GM19438 (cell line): ENCODE results near the gene ELMOD1.

ENCODE experiments used
- ATAC-seq: cut with Tn5 transposase; IDR thresholded peaks from one replicate; pipeline ENCODE4 v1.9.1; 2021; ENCODE audit warnings: low read depth; ENCODE audit not compliant: unreplicated experiment

ELMOD1 gene

GRCh38 chr11:107682171-107682570 is 91.2 kb downstream of the ELMOD1 start:
- no peak for ATAC-seq

GRCh38 chr11:107682572-107682971 is 91.6 kb downstream of the ELMOD1 start:
- ATAC-seq: no peak

- ATAC-seq: no peak
Measured at GRCh38 chr11:107683061-107683460, 92.1 kb downstream of the ELMOD1 start.

DNA sequence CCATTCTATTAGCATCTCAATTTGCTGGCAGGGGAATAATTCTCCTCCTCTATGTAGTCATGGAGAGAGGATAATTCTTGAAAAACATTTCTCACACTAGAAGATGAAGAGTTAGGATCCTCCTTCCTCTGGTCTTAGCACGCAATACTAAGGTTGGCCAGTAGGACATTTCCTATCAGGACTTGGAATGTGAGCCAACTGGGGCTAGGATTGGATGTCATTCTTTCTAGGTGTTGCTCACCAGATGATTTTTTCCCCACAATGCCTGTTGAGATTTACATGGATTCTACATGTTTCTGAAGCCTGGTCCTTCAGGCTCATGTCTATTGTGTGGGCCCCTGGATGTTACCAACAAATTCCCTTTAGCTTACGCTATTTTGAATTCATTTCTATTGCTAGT is 92.9 kb downstream of the ELMOD1 start:
- no peak for ATAC-seq

DNA sequence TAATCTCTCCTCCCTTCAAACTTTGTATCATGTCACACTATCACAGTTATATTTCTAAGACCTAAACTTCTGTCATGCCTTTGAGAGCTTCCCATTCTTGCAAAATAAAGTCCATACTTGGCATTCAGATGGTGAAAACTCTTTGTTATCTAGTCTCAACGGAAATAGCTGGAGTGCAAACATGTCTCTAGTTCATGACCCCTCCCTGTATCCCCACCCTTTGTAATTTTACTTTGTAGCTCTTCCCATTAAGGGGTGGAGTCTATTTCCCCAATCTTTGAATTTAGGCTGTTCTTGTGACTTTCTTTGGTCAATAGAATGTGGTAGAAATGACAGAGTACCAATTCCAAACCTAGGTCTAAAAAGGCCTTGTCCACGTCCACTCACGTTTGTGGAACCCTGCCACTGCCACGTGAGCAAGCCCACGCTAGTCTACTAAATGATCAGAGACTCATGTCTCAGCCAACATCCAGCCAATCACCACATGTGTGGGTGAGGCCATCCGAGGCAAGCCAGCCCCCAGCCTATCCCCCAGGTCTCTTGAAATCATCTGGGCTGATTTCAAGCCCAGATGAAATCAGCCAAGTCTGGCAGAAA is 97.5 kb downstream of the ELMOD1 start:
- ATAC-seq: no peak

DNA sequence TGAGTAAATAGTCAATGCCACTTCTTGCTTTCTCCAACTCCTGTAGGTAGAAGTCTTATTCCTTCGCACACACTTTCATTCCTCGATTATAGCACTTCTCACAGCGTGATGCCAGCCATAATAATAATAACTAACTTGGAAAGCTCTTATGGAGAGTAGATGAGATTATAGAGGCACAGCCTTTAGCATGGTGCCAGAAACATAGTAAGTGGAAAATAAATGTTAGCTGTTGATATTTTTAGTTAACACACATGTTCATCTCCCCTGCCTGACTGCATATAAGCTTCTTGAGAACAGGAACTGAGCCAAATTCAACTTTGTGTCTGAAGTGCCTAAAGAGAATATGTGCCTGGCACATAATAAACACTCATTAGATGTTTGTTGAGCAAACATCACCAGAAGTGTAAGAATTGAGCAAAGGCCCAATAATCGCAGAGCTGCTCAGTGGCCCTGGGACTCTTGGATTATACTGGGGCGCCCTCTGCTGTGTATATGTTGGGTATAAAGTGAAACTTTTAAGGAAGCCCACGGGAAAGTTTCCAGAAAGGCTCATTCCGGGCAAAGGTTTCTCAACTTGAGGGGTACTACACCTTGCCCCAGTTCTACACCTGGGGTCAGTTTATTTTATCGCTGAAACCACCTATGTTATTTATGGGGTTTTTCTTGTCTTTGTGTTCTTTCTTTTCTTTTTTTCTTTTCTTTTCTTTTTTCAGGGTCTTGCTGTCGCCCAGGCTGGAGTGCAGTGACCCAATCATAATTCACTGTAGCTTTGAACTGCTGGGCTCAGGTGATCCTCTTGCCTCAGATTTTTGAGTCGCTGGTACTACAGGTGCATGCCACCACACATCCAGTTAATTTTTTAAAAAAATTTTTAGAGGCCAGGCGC is 98.6 kb downstream of the ELMOD1 start:
- no peak for ATAC-seq

GRCh38 chr11:107691000-107691750 is 100.2 kb downstream of the ELMOD1 start:
- ATAC-seq: no peak

DNA sequence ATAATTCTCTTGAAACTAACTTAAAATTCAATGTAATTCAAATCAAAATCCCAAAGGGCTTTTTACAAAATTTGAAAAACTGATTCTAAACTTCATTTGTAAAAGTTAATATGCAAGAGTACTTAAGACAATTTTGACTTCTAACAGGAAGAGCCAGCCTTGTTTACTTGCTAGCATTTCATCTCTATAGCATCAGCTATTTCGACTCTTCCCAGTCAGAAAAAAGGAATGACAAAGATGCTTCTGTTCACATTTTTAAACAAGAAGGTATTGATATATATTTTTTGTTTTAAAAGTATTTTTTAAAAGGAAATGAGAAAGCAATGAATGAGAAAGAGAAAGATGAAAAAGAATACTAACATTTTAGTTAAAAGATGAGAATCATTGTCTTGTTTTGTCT is 104.5 kb downstream of the ELMOD1 start:
- ATAC-seq: no peak

GRCh38 chr11:107696140-107696539 is 105.2 kb downstream of the ELMOD1 start:
- ATAC-seq: no peak

DNA sequence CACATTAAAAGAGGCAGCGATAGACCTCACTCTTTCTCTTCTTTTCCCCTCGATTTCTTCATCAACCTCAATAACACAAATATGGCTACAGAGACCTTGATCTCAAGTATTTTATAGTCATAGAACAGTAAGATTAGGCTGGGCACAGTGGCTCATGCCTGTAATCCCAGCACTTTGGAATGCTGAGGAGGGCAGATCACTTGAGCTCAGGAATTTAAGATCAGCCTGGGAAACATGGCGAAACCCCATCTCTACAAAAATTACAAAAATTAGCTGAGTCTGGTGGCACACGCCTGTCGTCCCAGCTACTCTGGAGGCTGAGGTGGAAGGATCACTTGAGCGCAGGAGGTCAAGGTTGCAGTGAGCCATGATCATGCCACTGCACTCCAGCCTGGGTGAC is 106.3 kb downstream of the ELMOD1 start:
- ATAC-seq: no peak

DNA sequence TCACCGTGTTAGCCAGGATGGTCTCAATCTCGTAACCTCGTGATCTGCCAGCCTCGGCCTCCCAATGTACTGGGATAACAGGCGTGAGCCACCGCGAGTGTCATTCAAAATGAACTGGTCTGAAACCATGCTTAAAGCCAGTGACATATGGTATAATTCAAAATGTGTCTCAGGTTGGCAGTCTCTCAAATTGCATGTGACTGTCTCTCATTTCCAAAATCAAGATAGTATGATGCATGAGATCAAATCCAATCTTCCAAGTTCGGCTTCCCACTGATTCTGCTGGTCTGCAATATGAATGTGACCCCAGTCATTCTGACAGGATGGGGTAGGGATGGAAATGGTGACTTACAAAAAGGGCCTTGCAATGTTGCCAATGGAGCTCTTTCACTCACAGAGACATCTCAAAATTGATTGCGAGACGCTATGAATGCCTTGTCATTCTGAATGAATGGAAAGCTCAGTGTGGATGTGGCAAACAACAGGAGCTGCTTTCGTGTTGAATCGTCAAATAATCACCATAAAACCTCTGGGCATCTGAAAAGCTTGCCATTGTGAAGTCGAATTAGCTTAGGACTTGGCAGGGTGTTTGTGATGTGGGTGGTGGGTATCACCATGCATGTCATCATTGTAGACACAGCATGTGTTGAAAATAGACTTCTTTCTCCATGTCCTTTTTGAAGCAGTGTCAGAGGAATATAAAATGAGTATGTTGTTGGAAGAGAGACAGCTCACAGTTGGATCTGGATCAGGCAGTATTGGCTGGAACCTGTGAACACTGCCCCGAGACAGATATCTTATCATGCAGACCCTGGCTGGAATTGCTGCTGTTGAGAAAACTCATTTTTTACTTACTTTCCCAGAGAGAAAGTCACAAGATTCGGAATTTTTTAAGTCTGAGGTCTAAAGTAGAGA is 108.7 kb downstream of the ELMOD1 start:
- ATAC-seq: no peak

GRCh38 chr11:107702109-107702660 is 111.2 kb downstream of the ELMOD1 start:
- no peak for ATAC-seq

- no peak for ATAC-seq
Measured at GRCh38 chr11:107702723-107703122, 111.8 kb downstream of the ELMOD1 start.

GRCh38 chr11:107704451-107704850 is 113.5 kb downstream of the ELMOD1 start:
- no peak for ATAC-seq

DNA sequence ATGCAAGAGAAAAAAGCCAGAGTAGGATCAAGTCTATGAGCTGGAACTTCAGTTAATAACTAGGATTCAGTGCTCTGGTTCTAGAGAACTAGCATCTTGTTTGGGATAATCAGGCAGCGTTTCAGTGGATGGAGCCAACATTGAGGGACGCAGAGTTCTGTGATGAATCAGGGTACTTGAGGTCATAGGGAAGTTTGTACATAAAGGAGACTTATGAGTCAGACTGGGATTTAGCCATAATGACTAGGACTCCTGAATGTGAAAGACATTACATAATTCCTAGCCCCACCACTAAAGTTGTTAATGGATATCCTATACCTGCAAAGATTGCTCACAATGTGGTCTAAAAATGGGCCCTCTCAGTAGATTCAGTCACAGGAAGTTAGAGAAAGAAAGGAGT is 114.1 kb downstream of the ELMOD1 start:
- ATAC-seq: no peak

- no peak for ATAC-seq
Measured at GRCh38 chr11:107706531-107706930, 115.6 kb downstream of the ELMOD1 start.

DNA sequence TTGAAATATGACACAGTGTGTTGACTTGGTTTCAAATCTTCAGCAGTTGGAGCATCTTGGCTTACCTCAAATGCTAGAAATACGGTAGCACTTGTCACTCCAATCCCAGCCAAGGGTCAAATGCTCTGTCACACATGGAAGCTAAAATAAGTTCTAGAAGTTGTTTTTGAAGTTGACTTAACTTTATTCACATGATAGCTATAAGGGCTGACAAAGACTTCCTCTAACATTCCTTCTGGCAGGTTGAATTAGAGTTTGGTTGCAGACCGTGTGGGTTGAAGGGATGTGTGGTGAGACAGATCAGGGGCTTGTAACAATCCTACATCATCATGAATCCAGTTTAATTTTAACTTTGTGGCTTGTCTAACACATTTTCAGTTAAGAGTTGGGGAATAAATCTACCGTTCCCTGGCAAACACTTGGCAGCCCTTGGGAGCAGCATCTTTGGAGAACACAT is 116.3 kb downstream of the ELMOD1 start:
- no peak for ATAC-seq

DNA sequence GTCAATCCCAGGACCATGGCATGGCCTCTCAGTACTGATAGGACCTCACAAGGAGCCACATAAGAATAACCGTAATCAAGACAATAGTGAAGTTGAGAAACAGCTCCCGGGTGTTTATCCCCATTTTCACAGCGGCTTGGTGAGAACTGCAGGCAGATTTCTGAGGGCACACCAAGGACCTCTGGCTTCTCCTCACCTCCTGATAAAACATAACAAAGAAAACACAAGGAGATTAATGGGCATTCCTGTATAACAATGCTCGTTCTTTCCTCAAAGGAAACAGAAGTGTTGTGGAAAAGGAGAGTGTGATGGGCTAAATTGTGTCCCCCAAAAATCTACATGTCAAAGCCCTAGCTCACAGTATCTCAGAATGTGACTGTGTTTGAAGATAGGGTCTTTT is 116.9 kb downstream of the ELMOD1 start:
- no peak for ATAC-seq

DNA sequence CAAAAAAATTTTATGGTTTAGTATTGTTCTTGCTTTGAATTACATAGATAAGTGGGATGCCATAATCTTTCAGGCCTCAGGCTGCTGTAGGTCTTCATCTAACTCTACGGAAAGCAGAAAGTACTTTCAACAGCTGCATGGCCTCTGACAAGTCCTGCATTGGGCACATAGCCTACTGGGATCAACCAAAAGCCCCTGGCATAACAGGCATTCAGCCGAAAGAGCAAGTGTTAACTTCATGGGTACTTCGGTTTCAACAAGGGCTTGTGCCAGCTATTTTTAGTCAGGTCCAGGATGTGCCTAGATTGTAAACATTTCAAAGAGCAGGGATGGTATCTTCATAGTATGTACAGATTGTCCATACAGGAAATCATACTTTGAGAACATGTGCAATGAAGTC is 117.8 kb downstream of the ELMOD1 start:
- no peak for ATAC-seq

DNA sequence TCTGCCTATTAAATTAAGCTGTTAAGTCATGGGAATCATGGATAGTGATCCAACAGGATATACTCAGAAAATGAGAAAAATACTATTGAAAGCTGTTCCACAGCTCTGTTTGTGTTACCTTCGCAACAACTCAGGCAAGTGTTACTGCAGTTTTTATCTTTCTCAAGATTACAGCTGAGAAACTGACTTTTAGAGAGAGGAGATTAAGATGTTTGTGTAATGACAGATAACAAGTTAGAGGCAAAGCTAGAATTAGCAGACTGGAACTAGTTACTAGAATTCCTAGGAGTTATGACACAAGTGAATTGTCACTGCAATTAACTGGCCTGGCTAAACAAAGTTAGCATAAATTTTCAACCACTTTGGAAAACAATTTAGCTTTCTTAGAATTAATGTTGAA is 119.4 kb downstream of the ELMOD1 start:
- no peak for ATAC-seq
